NCI-H1105 treated with DMSO at 0.1 percent for 48 hours (cell line): ENCODE data around the gene DAB1.

ENCODE experiments used
- DNase-seq: peaks from one replicate; lab custom pipeline; 2025; lab: John Stamatoyannopoulos, UW

DAB1 gene

GRCh38 chr1:57163325-57163724 lies 260.5 kb downstream of the DAB1 start:
- DNase-seq, result no peak

GRCh38 chr1:57162607-57163261 lies 261.1 kb downstream of the DAB1 start:
- DNase-seq, result no peak

DNA sequence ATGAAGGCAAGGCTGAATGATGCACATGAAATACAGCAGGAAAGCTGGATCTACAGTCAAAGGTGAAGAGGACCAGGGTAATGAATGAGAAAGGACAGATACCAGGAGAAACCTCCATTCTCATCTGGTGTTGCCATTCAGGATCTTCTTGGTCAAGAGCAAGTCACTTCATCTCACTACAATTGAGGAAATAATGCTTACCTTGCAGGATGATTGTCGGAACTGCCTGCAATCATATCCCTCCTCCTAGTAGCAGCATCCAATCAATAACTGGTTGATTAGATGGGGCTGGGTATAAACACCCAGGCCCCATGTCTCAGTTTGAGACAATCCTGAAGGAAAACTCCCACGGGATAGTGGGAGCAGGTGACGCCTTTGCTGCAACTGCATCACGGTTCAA lies 263.3 kb downstream of the DAB1 start:
- no peak for DNase-seq

DNA sequence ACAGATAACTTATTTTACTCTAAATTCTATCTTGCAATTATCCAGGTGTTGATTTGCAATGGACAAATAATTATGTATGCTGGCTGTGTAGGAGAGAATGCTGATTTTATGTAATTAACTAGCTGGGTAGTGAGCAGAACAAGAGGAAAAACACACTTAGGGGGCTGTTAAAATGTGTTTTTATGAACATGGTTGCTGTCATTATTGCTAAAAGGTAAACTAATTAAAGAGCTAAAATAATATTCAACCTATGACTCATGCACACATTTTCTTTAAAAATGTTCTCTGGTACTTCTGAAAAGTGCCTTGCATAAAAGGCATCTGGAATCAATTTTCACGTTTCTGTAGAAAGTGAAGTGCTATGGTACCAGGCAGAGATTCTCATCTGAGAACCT lies 265.3 kb downstream of the DAB1 start:
- DNase-seq, result peak; percentile 2

DNA sequence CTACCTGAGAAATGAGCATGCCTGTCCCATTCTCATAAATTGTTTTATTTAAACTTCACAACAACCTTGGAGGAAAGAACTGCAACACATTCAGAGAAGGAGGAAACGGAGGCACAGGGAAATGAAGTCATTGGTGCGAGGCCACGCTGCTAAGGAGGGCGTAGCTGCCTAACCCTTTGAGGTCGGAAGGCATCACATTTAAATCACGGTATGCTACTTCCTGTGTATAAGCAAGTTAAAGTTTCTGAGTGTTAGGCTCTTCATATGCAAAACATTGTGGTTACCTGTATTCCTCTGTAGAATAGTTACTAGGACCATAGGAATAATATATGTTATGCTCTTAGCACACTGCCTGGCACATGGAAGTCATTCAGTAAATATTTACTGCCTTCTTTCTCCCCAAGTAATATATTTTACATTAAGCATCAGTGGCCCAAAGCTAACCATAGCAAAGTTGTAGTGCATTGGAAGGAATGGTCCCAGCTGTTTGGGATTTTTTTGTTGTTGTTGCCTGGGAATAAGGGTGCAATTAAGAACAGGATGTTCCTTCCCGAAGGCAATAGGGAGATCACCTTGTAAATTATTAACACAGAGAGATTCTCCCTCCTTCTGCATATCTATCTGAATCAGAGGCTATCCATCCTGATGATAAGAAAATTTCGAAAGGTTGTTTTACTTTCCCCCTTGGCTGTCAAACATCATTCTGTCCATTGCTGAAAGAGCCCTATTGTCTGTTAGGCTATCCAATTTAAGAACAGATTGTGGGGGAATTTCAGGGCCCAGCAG lies 265.8 kb downstream of the DAB1 start:
- no peak for DNase-seq

- no peak for DNase-seq
These were observed 267.0 kb downstream of the DAB1 start for GRCh38 chr1:57156907-57157306.

GRCh38 chr1:57146100-57146499 lies 277.8 kb downstream of the DAB1 start:
- DNase-seq, result no peak

GRCh38 chr1:57142999-57143398 lies 280.9 kb downstream of the DAB1 start:
- no peak for DNase-seq

- DNase-seq, result peak; percentile 14
These were observed 281.7 kb downstream of the DAB1 start for GRCh38 chr1:57142169-57142568.

DNA sequence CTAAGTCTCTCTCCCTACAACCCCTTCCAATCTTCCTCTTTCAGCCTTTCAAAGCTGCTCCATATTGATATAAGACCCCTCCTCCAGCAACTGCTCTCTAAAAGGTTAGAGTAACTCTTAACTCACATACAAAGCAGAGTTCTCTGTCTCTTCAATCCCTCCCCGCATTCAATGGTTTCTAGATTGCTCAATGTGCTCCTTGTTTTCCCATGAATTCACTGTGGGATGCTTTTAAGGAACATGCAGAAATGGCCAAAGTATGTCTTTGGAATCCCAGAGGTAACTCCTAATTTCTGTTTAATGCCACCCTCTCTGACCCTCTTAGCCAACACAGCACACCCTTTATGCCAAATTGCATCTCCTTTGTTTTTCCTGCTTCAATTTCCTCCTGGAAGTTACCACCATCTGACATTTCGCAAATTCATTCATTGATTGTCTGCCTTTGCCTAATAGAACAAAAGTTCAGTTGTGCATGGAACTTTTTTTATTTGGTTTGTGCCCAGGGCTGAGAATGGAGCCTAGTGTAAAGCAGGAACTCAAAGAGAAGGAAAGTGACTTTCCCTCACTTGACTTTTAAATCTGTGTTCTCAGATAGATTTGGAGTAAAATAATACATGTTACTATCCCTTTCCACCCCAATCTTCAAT lies 285.3 kb downstream of the DAB1 start:
- DNase-seq, result no peak

- DNase-seq, result no peak
These were observed 285.9 kb downstream of the DAB1 start for GRCh38 chr1:57137980-57138379.

- no peak for DNase-seq
These were observed 289.1 kb downstream of the DAB1 start for GRCh38 chr1:57134803-57135202.

DNA sequence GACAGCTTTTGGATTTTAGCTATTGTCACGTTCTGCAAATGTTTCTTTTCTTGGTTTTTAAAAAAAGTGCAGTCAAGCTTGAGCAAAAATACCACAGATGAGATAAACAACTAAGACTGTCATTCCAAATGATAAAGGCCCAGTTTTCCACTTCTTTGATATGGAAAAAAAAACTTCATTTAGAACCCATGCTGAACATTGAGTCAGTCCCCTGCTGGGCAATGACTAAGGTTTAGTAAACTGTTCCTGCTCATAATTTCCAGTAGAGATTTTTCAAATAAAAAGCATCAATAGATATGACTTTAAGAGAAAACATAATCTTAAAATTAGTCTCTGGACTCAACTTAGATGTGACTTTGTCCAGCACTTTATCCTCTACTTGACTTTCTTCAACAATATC lies 290.2 kb downstream of the DAB1 start:
- no peak for DNase-seq

GRCh38 chr1:57132993-57133622 lies 290.8 kb downstream of the DAB1 start:
- no peak for DNase-seq

DNA sequence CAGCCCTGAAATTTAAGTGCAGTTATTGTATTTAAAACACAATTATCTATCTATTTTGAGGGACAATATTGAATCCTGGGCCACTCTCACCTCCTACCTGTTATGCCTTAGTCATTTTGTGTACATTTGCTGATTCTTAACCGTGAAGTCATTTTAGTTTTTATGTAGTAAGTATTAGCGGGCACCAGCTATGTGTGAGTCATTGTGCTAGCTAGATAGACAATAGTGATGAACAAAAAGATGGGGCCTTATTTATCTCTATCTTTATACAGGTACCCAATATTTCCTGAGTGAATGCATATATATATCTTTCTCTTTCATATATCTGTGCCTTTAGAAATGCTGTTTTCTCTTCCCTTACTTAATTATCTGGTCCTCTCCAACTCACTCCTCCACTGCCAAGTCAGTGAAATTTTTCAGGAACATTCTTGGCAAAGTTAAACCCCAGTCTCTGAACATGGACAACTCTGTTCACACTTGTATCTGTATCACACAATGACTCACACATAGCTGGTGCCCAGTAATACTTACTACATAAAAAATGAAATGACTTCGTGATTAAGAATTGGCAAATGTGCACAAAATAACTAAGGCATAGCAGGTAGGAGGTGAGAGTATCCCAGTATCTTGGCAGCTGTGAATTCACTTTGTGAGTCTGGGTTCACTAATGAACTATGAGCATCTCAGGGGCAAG lies 292.0 kb downstream of the DAB1 start:
- no peak for DNase-seq

GRCh38 chr1:57131257-57131656 lies 292.6 kb downstream of the DAB1 start:
- DNase-seq, result no peak

DNA sequence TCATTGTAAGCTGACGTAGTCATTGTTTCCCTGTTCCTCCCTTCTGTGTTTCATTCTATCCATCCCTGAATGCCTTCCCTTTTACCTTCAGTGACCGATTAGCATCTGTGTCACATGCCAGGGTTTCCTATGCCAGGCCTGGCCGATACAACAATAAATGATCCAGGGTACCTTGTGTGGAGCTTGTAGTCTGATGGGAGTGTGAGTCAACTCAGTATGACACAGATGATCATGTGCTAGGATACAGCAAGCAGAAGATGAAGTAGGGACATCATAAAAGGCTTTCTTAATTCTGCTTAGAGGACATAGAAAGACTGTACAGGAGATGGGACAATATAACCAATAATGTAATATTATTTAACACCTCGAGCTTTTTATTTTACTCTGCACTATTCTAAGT lies 294.0 kb downstream of the DAB1 start:
- DNase-seq, result no peak

GRCh38 chr1:57127976-57128375 lies 295.9 kb downstream of the DAB1 start:
- no peak for DNase-seq

DNA sequence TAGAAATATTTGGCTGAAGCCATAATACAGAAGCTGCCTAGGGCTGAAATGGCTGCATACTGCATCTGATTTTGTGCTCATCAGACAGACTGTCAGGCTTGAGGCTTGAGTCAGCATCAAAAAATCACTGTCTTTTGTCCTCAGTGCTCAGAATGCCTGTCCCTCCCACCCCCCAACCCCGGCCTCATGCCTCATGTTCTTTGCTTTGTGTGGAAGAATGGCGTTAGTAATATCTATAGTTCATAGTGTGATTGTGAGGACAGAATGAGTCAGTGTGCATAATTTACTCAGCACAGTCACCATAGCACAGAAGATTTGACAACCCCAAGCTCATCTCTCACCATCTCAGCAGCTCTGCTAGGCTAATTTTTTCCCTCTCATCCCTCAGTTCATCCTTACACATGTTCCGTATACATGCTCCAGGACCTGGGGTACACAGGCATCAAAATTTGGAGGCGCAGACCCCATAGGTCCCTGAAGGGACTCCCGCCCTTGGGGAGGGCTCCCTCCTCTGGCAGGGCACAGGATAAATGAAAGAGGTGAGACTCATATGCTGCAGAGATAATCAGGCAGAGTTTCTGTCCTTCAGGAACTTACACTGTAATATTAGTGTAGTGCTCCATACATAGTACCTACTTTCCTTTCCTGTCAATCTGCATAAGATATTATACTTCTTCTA lies 299.0 kb downstream of the DAB1 start:
- DNase-seq, result no peak

DNA sequence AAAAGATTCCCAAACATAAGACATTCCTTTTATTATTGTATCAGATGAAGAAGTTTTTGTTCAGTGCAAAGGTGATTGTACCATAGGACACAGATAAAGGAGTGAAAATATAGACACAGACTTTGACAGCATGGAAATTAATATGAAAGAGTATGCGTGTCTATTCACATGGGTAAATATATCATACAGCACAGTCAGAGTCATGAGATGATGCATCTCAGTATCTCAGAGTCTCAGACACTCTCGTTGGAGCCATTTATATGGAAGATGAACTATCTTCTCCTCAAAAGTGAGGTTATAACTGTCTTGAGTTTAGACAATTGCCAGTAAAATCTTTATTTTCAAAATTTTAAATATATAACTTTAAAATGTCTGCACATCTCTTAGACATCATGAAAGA lies 299.7 kb downstream of the DAB1 start:
- DNase-seq, result no peak

GRCh38 chr1:57122031-57122430 lies 301.8 kb downstream of the DAB1 start:
- DNase-seq, result no peak
